ENCODE measurements around the gene CEP192. TPM values are rescaled to one million over a fixed set of nuclear protein-coding genes. Genes with fewer than 3 reads are reported as not detected.
"Not testable (repeated sequence)": the region's sequence is repeated elsewhere in the genome, so short reads cannot be mapped to it uniquely, and the experiment has no call there.

CEP192 gene
- total and polyA plus RNA-seq, 9 donors: 14.3 to 34.8 (median 21.8) TPM

GRCh38 chr18:12990123-12990475 lies 1.1 kb upstream of the CEP192 start:
- 37% methylated on average over 2 of the region's 2 CpGs for WGBS (ENCODE audit: insufficient coverage)
- H3K27ac ChIP-seq (ENCODE audit: low read length): no peak overlapping the region
- H3K4me1 ChIP-seq (ENCODE audit: control insufficient read depth, insufficient read depth, low read length): peaks cover 14% of the 10 kb centered on the region
- H3K9me3 ChIP-seq (replicated peaks; ENCODE audit: control insufficient read depth, low read depth, low read length): no peaks in the 10 kb centered on the region
- H3K27me3 ChIP-seq (ENCODE audit: control insufficient read depth, insufficient read depth, low read length): no peaks in the 10 kb centered on the region
- peaks cover 3% of the 10 kb centered on the region for H3K36me3 ChIP-seq (ENCODE audit: control insufficient read depth, insufficient read depth, low read length)
- no peak for DNase-seq
- H3K4me3 ChIP-seq (ENCODE audit: low read length): no peak overlapping the region

- WGBS (ENCODE audit: insufficient coverage): 0% methylated on average over 11 of the region's 11 CpGs
- H3K4me3 ChIP-seq (ENCODE audit: low read length): peak overlapping the region; percentile 80
- H3K9me3 ChIP-seq (replicated peaks; ENCODE audit: control insufficient read depth, low read depth, low read length): no peaks in the 10 kb centered on the region
- H3K27me3 ChIP-seq (ENCODE audit: control insufficient read depth, insufficient read depth, low read length): no peaks in the 10 kb centered on the region
- H3K36me3 ChIP-seq (ENCODE audit: control insufficient read depth, insufficient read depth, low read length): peaks cover 2% of the 10 kb centered on the region
- peak overlapping the region; percentile 84 for H3K27ac ChIP-seq (ENCODE audit: low read length)
- DNase-seq: no peak
- H3K4me1 ChIP-seq (ENCODE audit: control insufficient read depth, insufficient read depth, low read length): peaks cover 14% of the 10 kb centered on the region
Measured at GRCh38 chr18:12990641-12990966, 558 bp upstream of the CEP192 start.

- Histone ChIP-seq H3K27me3 (ENCODE audit: control insufficient read depth, insufficient read depth, low read length) (no peaks in the 10 kb centered on the region), H3K4me3 (ENCODE audit: low read length) (peak overlapping the region; percentile 80), H3K27ac (ENCODE audit: low read length) (peak overlapping the region; percentile 95), H3K9me3 (replicated peaks; ENCODE audit: control insufficient read depth, low read depth, low read length) (no peaks in the 10 kb centered on the region), H3K4me1 (ENCODE audit: control insufficient read depth, insufficient read depth, low read length) (peaks cover 14% of the 10 kb centered on the region), H3K36me3 (ENCODE audit: control insufficient read depth, insufficient read depth, low read length) (peaks cover under 1% of the 10 kb centered on the region)
- DNase-seq: peak; percentile 12
- 0% methylated on average over 1 of the region's 7 CpGs for WGBS (ENCODE audit: insufficient coverage)
Measured at GRCh38 chr18:12991821-12992179, 638 bp downstream of the CEP192 start.

GRCh38 chr18:12993439-12993838 lies 2.3 kb downstream of the CEP192 start:
- H3K27me3 ChIP-seq (ENCODE audit: control insufficient read depth, insufficient read depth, low read length): no peaks in the 10 kb centered on the region
- H3K9me3 ChIP-seq (replicated peaks; ENCODE audit: control insufficient read depth, low read depth, low read length): no peaks in the 10 kb centered on the region
- no peak overlapping the region for H3K27ac ChIP-seq (ENCODE audit: low read length)
- DNase-seq: no peak
- 86% methylated on average over 1 of the region's 2 CpGs for WGBS (ENCODE audit: insufficient coverage)
- H3K4me1 ChIP-seq (ENCODE audit: control insufficient read depth, insufficient read depth, low read length): peaks cover 14% of the 10 kb centered on the region
- no peak overlapping the region for H3K4me3 ChIP-seq (ENCODE audit: low read length)
- no peaks in the 10 kb centered on the region for H3K36me3 ChIP-seq (ENCODE audit: control insufficient read depth, insufficient read depth, low read length)

- Histone ChIP-seq H3K4me1 (ENCODE audit: control insufficient read depth, insufficient read depth, low read length) (peaks cover 9% of the 10 kb centered on the region), H3K36me3 (ENCODE audit: control insufficient read depth, insufficient read depth, low read length) (no peaks in the 10 kb centered on the region), H3K27me3 (ENCODE audit: control insufficient read depth, insufficient read depth, low read length) (no peaks in the 10 kb centered on the region), H3K27ac (ENCODE audit: low read length) (no peak overlapping the region), H3K4me3 (ENCODE audit: low read length) (no peak overlapping the region), H3K9me3 (replicated peaks; ENCODE audit: control insufficient read depth, low read depth, low read length) (no peaks in the 10 kb centered on the region)
- no peak for DNase-seq
- WGBS (ENCODE audit: insufficient coverage): no CpG with 5 or more reads among the region's 2 CpGs
Measured at GRCh38 chr18:12995424-12995823, 4.3 kb downstream of the CEP192 start.

- Histone ChIP-seq H3K36me3 (ENCODE audit: control insufficient read depth, insufficient read depth, low read length) (no peaks in the 10 kb centered on the region), H3K4me1 (ENCODE audit: control insufficient read depth, insufficient read depth, low read length) (peaks cover 6% of the 10 kb centered on the region), H3K27ac (ENCODE audit: low read length) (no peak overlapping the region), H3K9me3 (replicated peaks; ENCODE audit: control insufficient read depth, low read depth, low read length) (no peaks in the 10 kb centered on the region), H3K4me3 (ENCODE audit: low read length) (no peak overlapping the region), H3K27me3 (ENCODE audit: control insufficient read depth, insufficient read depth, low read length) (no peaks in the 10 kb centered on the region)
- no peak for DNase-seq
- WGBS (ENCODE audit: insufficient coverage): 89% methylated on average over 6 of the region's 6 CpGs
Measured at GRCh38 chr18:12995952-12996477, 4.9 kb downstream of the CEP192 start.

- Histone ChIP-seq H3K4me1 (ENCODE audit: control insufficient read depth, insufficient read depth, low read length) (peaks cover 6% of the 10 kb centered on the region), H3K36me3 (ENCODE audit: control insufficient read depth, insufficient read depth, low read length) (peaks cover 2% of the 10 kb centered on the region), H3K9me3 (replicated peaks; ENCODE audit: control insufficient read depth, low read depth, low read length) (no peaks in the 10 kb centered on the region), H3K4me3 (ENCODE audit: low read length) (no peak overlapping the region), H3K27ac (ENCODE audit: low read length) (no peak overlapping the region), H3K27me3 (ENCODE audit: control insufficient read depth, insufficient read depth, low read length) (no peaks in the 10 kb centered on the region)
- WGBS (ENCODE audit: insufficient coverage): 71% methylated on average over 10 of the region's 10 CpGs
- DNase-seq: no peak
Measured at GRCh38 chr18:12996661-12997292, 5.6 kb downstream of the CEP192 start.

- WGBS (ENCODE audit: insufficient coverage): no CpG with 5 or more reads among the region's 2 CpGs
- DNase-seq; H3K27ac ChIP-seq (ENCODE audit: low read length); H3K27me3 ChIP-seq (ENCODE audit: control insufficient read depth, insufficient read depth, low read length); H3K36me3 ChIP-seq (ENCODE audit: control insufficient read depth, insufficient read depth, low read length); H3K4me3 ChIP-seq (ENCODE audit: low read length); H3K4me1 ChIP-seq (ENCODE audit: control insufficient read depth, insufficient read depth, low read length); H3K9me3 ChIP-seq (replicated peaks; ENCODE audit: control insufficient read depth, low read depth, low read length): not testable (repeated sequence)
Measured at GRCh38 chr18:12997330-12997729, 6.2 kb downstream of the CEP192 start.

DNA sequence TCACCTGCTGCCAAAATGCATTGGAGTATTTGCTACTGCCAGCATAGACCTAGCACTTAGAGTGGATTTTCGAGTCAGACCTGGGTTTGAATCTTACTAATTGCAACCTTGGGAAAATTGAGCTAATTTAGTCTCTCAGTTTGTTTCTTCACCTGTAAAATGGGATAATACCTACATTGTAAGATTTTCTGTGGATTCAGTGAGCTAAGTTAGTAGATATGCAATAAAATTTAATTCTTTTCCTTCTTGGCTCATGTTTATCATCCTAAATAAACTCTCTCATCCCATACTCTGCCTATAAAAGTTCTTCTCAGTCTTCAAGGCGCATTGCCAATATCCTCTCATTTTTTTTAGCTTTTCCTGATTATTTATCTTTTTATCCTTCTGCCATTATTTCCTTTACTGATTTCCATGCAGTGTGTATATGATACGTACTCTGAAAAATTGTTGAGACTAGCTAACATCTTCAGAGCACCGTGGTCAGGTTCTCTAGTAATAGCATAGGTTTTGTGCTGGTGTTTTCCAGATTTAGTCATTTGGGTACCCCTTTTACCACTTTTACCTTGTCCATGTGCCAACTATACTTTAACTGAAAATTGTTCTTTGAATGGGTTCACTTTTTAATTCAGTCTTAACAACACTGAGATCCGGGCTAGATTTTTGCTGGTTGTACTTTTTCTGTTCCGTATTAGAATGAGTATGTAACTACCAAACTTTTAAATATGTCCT lies 7.3 kb downstream of the CEP192 start:
- no CpG with 5 or more reads among the region's 6 CpGs for WGBS (ENCODE audit: insufficient coverage)
- no peaks in the 10 kb centered on the region for H3K27me3 ChIP-seq (ENCODE audit: control insufficient read depth, insufficient read depth, low read length)
- H3K36me3 ChIP-seq (ENCODE audit: control insufficient read depth, insufficient read depth, low read length): peaks cover 4% of the 10 kb centered on the region
- no peaks in the 10 kb centered on the region for H3K4me1 ChIP-seq (ENCODE audit: control insufficient read depth, insufficient read depth, low read length)
- no peak for DNase-seq
- H3K4me3 ChIP-seq (ENCODE audit: low read length): no peak overlapping the region
- H3K9me3 ChIP-seq (replicated peaks; ENCODE audit: control insufficient read depth, low read depth, low read length): no peaks in the 10 kb centered on the region
- no peak overlapping the region for H3K27ac ChIP-seq (ENCODE audit: low read length)

DNA sequence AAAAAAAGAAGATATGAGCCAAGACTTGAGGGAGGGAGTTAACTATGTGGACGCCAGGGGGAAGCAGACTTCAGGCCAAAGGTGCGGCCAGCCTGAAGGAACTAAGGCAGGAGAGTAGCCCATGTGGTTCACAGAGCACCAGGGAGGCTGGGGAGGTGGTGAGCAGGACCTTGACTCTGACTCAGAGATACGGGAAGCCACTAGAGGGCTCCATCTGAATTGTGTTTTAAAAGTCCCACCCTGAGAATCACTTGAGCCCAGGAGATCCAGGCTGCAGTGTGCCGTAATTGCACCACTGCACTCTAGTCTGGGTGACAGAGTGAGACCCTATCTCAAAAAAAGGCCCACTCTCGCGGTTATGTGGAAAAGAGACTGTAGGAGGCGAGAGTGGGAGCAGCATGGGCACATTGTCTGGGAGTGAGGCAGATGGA lies 12.3 kb downstream of the CEP192 start:
- Histone ChIP-seq H3K9me3 (replicated peaks; ENCODE audit: control insufficient read depth, low read depth, low read length) (no peaks in the 10 kb centered on the region), H3K4me3 (ENCODE audit: low read length) (no peak overlapping the region), H3K36me3 (ENCODE audit: control insufficient read depth, insufficient read depth, low read length) (peaks cover 15% of the 10 kb centered on the region), H3K4me1 (ENCODE audit: control insufficient read depth, insufficient read depth, low read length) (no peaks in the 10 kb centered on the region), H3K27ac (ENCODE audit: low read length) (no peak overlapping the region), H3K27me3 (ENCODE audit: control insufficient read depth, insufficient read depth, low read length) (no peaks in the 10 kb centered on the region)
- peak; percentile 30 for DNase-seq
- 62% methylated on average over 7 of the region's 7 CpGs for WGBS (ENCODE audit: insufficient coverage)
